ENCODE measurements around the gene KLF16.

KLF16 gene

GRCh38 chr19:1866693-1867348 is 3.4 kb upstream of the KLF16 start:
- Histone ChIP-seq H3K4me3 (ENCODE audit: low read depth, low read length) (no peak overlapping the region), H3K9me3 (ENCODE audit: severe bottlenecking) (peaks cover 2% of the 10 kb centered on the region), H3K27me3 (ENCODE audit: insufficient read depth, low read depth, severe bottlenecking) (no peaks in the 10 kb centered on the region), H3K27ac (no peak overlapping the region), H3K36me3 (no peaks in the 10 kb centered on the region)
- TF ChIP-seq CTCF (IDR thresholded peaks at IDR 0.05; ENCODE audit: low read depth, low read length) = no peak
- DNase-seq = no peak

GRCh38 chr19:1865172-1866010 is 2.0 kb upstream of the KLF16 start:
- no peak for DNase-seq
- peaks cover 2% of the 10 kb centered on the region for H3K9me3 ChIP-seq (ENCODE audit: severe bottlenecking)
- peak overlapping the region; percentile 68 for H3K4me3 ChIP-seq (ENCODE audit: low read depth, low read length)
- no peaks in the 10 kb centered on the region for H3K36me3 ChIP-seq
- no peaks in the 10 kb centered on the region for H3K27me3 ChIP-seq (ENCODE audit: insufficient read depth, low read depth, severe bottlenecking)
- peak overlapping the region; percentile 97 for H3K27ac ChIP-seq
- TF ChIP-seq CTCF (IDR thresholded peaks at IDR 0.05; ENCODE audit: low read depth, low read length) = no peak

GRCh38 chr19:1864480-1865171 is 1.2 kb upstream of the KLF16 start:
- Histone ChIP-seq H3K27ac (peak overlapping the region; percentile 97), H3K4me3 (ENCODE audit: low read depth, low read length) (peak overlapping the region; percentile 68), H3K27me3 (ENCODE audit: insufficient read depth, low read depth, severe bottlenecking) (no peaks in the 10 kb centered on the region), H3K36me3 (no peaks in the 10 kb centered on the region), H3K9me3 (ENCODE audit: severe bottlenecking) (peaks cover 2% of the 10 kb centered on the region)
- DNase-seq = peak; percentile 88
- peak; percentile 89 for TF ChIP-seq CTCF (IDR thresholded peaks at IDR 0.05; ENCODE audit: low read depth, low read length)

GRCh38 chr19:1863638-1864479 is 480 bp upstream of the KLF16 start:
- TF ChIP-seq CTCF (IDR thresholded peaks at IDR 0.05; ENCODE audit: low read depth, low read length) = no peak
- peak; percentile 93 for DNase-seq
- no peaks in the 10 kb centered on the region for H3K27me3 ChIP-seq (ENCODE audit: insufficient read depth, low read depth, severe bottlenecking)

More at GRCh38 chr19:1863638-1864479, 480 bp upstream of the KLF16 start:
- Histone ChIP-seq H3K27ac (peak overlapping the region; percentile 97), H3K9me3 (ENCODE audit: severe bottlenecking) (peaks cover 2% of the 10 kb centered on the region), H3K36me3 (no peaks in the 10 kb centered on the region), H3K4me3 (ENCODE audit: low read depth, low read length) (peak overlapping the region; percentile 68)

Data from WERI-Rb-1 (cell line).